Measurements from ENCODE around the gene RGS10. TPM values are rescaled to one million over a fixed set of nuclear protein-coding genes. Genes with fewer than 3 reads are reported as not detected.

RGS10 gene
- total and polyA plus RNA-seq, 10 of the 15 experiments (the other 5 are each of a cell fraction or from before 2014, with no cell fraction given) = 72.8 to 193 (median 127) TPM

DNA sequence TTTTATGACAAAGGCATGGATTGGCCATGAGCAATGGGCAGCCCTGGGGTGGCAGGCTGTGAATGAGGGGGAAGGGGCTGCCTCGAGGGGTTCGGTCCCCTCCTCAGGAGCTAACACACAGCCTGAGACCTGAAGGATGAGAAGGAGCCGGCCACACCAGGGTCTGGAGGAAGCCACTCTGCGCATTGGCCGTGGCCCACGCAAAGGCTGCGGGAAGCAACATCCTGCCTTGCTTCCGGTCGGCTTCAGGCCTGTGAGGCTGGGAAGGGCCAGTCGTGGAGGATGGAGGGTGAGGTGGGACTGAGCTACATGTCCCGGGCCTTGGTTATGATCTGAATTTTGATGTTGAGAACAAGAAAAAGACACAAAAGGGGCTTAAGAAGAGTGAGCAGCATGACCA, 49.4 kb downstream of the RGS10 start:
- peaks cover 20% of the 10 kb centered on the region for H3K4me1 ChIP-seq (ENCODE audit: control insufficient read depth, insufficient read depth, low read length)
- no peaks in the 10 kb centered on the region for H4K20me1 ChIP-seq (ENCODE audit: control insufficient read depth, insufficient read depth)
- no peak overlapping the region for H3K4me3 ChIP-seq
- FAIRE-seq = no peak
- intact Hi-C loops (cut with micrococcal nuclease; ENCODE audit: unreplicated experiment) (no loop called here), in situ Hi-C loops (cut with MboI) (loop anchor here (5.0 kb wide), 1 partner anchor 286 kb away; the partner anchor contains the start of gene GRK5)
- RAD21 ChIA-PET (ENCODE audit: unreplicated experiment) = interaction anchor here (2.0 kb wide), 1 partner anchor 24 kb away, joined by 7 read pairs; no protein-coding TSS in a partner anchor
- SMC1A ChIA-PET (ENCODE audit: uncharacterized antibody, unreplicated experiment) = interaction anchor here (0.7 kb wide), 1 partner anchor 285 kb away, joined by 3 read pairs; no protein-coding TSS in a partner anchor
- no peak overlapping the region for H3K9ac ChIP-seq (ENCODE audit: control insufficient read depth, insufficient read depth, low read length)
- no peak overlapping the region for H3K27ac ChIP-seq (ENCODE audit: control insufficient read depth, insufficient read depth)
- H3K27me3 ChIP-seq (replicated peaks in 1 of 2; ENCODE audit: control insufficient read depth in 2 of 2, insufficient read depth in 2 of 2, low read length in 1 of 2) = no peaks in the 10 kb centered on the region
- DNase-seq (ENCODE audit: low read depth, low spot score) = no peak
- TF ChIP-seq, protein P1, sequence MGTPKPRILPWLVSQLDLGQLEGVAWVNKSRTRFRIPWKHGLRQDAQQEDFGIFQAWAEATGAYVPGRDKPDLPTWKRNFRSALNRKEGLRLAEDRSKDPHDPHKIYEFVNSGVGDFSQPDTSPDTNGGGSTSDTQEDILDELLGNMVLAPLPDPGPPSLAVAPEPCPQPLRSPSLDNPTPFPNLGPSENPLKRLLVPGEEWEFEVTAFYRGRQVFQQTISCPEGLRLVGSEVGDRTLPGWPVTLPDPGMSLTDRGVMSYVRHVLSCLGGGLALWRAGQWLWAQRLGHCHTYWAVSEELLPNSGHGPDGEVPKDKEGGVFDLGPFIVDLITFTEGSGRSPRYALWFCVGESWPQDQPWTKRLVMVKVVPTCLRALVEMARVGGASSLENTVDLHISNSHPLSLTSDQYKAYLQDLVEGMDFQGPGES (IDR thresholded peaks at IDR 0.05) = no peak
- TF ChIP-seq, protein P2, sequence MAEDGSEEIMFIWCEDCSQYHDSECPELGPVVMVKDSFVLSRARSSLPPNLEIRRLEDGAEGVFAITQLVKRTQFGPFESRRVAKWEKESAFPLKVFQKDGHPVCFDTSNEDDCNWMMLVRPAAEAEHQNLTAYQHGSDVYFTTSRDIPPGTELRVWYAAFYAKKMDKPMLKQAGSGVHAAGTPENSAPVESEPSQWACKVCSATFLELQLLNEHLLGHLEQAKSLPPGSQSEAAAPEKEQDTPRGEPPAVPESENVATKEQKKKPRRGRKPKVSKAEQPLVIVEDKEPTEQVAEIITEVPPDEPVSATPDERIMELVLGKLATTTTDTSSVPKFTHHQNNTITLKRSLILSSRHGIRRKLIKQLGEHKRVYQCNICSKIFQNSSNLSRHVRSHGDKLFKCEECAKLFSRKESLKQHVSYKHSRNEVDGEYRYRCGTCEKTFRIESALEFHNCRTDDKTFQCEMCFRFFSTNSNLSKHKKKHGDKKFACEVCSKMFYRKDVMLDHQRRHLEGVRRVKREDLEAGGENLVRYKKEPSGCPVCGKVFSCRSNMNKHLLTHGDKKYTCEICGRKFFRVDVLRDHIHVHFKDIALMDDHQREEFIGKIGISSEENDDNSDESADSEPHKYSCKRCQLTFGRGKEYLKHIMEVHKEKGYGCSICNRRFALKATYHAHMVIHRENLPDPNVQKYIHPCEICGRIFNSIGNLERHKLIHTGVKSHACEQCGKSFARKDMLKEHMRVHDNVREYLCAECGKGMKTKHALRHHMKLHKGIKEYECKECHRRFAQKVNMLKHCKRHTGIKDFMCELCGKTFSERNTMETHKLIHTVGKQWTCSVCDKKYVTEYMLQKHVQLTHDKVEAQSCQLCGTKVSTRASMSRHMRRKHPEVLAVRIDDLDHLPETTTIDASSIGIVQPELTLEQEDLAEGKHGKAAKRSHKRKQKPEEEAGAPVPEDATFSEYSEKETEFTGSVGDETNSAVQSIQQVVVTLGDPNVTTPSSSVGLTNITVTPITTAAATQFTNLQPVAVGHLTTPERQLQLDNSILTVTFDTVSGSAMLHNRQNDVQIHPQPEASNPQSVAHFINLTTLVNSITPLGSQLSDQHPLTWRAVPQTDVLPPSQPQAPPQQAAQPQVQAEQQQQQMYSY (CRISPR knock-in tag; IDR thresholded peaks at IDR 0.05) = no peak
- H3K4me2 ChIP-seq (ENCODE audit: control insufficient read depth, insufficient read depth) = no peak overlapping the region
- no TSS peak for BruUV-seq (replicated peaks)
- 42% methylated on average over 11 of the region's 11 CpGs for WGBS (ENCODE audit: insufficient coverage, insufficient replicate concordance, low lambda C conversion rate, missing lambda C conversion rate)
- H3K79me2 ChIP-seq (ENCODE audit: control insufficient read depth, insufficient read depth, low read length) = no peaks in the 10 kb centered on the region
- no peak for ATAC-seq
- POLR2A ChIA-PET = interaction anchor here (0.6 kb wide), 1 partner anchor 95 kb away, joined by 3 read pairs; no protein-coding TSS in a partner anchor
- CTCF ChIA-PET = interaction anchor here (1.1 kb wide), 1 partner anchor 47 kb away, joined by 3 read pairs; no protein-coding TSS in a partner anchor
- no peaks in the 10 kb centered on the region; a peak in 1 of 4 replicates for H3K36me3 ChIP-seq (ENCODE audit: control insufficient read depth in 2 of 2, insufficient read depth in 2 of 2, low read length in 1 of 2)
- no peaks in the 10 kb centered on the region for H3K9me3 ChIP-seq (replicated peaks; ENCODE audit: control insufficient read depth, insufficient read depth, low read length)
- H2AFZ ChIP-seq (ENCODE audit: control insufficient read depth, low read depth, low read length) = no peak overlapping the region
